ENCODE results near the gene CPT1B.

The CPT1B gene

DNA sequence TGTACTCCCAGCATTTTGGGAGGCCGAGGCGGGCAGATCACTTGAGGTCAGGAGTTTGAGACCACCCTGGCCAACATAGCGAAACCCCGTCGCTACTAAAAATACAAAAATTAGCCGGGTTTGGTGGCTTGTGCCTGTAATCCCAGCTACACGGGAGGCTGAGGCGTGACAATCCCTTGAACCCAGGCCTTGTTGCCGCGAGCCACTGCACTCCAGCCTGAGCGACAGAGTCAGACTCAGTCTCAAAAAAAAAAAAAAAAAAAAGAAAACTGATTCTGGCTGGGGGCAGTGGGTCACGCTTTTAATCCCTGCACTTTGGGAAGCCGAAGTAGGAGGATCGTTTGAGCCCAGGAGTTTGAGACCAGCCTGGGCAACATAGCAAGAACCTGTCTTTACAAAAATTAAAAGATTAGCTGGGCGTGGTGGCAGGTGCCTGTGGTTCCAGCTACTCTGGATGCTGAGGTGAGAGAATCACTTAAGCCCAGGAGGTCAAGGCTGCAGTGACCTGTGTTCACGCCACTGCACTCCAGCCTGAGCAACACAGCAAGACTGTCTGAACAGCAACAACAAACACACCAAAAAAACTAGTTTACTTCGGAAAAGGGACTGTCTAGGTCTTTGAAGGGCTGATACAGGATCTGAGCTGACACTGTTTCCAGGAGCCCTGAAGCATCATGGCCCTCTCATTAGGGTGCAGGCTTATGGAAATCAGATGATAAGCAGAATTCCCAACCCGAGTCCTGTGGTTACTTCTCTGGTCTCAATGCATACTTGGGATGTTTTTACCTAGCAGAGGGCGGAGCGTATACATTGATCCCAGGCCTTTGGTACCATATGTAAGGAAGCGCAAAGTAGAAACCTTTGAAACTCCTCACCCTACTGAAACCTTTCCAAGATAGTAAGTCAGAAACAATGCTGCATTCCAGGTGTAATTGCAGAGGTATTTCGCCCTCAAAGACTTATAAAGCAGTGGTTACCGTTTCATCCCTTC is 6.2 kb upstream of the CPT1B start:
- DNase-seq = no peak

DNA sequence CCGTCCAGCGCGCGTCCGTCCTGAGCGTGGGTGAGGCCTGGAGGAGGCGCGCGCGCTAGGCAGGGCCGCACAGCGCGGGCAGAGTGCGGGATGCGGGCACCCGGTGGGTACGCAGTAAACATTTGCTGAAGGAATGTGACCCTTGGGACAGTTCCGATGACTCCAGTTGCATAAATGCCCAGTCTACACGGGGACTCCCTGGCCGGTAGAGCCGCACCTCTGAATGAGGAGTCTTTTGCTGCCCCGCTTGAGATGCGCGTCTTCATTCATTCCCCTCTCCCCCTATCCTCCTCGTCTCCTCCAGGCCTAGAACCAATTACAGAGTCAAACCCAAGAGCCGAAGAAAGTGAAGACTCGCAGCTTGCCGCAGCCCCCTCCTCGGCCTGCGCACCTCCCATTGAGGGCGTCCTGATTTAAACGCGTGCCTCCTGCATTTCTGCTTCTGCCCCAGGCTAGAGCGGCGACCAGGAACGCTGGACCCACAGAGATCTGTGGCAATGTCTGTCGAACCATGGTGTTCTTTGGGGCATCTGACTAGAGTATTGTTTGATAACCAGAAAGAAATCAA is 5.2 kb upstream of the CPT1B start:
- DNase-seq = no peak

DNA sequence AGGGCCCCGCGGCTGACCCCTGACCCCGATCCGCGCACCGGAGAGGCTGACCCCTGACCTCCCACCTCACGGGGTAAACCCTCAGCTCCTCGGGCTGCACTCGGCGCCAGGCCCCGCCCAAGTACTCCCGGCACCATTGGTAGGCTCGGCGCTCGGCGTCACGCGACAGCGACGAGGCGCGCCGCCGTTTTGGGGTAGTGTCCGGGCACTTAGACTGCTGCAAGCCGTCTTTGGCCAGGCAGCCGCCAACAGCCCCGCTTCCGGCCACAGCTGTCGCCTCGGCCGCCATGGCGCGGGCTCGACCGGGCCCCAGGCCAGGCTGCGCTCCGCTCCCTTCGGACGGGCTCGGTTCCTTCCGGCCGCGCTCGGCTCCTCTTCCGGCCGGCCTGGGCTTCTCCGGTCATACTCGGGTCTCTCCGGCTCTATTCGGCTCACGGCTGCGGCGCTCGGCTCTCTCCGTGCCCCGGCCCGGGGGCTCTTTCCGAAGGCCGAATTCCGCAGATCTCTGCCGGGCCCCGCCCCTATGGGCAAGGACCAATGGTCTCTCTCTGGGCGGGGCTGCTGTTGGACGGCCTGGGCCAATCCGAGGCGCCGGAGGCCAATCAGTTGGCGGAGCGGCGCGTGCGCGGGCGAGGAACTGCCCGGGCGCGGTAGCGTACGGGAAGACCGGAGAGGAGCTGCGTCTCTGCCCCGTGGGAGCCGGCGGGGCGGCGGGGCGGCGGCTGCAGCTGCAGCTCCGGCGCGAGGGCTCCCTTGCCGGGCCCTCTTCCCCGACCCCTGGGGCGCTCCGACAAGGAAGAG is 4.5 kb upstream of the CPT1B start, which contains the start of gene CHKB:
TSS of gene CHKB (minus strand) at position 357 of the 801 bp plus-strand sequence. CDS start at position 289, 68 bp downstream.
- peak; percentile 99 for DNase-seq

DNA sequence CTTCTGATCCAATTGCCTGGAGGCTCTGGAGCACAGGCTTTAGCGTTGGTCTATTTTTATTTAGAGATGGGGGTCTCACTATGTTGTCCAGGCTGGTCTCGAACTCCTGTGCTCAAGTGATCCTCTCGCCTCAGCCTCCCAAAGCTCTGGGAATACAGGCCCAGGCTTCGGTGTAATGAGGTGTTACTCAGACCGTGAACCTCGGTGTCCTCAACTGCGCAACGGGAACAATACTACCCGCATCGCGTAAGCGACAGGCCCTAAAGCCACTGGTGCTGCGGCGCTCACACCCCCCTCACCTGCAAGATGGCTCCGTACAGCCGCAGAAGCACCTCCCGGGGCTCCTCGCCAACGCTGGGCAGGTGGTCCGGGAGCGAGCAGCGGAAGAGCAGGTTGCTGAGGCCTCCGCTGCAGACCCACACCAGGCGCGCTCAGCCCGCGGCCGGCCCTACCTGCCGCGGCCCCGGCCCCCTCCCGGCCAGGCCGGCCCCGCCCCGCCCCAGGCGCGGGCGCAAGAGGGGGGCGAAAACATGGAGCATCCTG is 3.8 kb upstream of the CPT1B start:
- DNase-seq = peak; percentile 33

DNA sequence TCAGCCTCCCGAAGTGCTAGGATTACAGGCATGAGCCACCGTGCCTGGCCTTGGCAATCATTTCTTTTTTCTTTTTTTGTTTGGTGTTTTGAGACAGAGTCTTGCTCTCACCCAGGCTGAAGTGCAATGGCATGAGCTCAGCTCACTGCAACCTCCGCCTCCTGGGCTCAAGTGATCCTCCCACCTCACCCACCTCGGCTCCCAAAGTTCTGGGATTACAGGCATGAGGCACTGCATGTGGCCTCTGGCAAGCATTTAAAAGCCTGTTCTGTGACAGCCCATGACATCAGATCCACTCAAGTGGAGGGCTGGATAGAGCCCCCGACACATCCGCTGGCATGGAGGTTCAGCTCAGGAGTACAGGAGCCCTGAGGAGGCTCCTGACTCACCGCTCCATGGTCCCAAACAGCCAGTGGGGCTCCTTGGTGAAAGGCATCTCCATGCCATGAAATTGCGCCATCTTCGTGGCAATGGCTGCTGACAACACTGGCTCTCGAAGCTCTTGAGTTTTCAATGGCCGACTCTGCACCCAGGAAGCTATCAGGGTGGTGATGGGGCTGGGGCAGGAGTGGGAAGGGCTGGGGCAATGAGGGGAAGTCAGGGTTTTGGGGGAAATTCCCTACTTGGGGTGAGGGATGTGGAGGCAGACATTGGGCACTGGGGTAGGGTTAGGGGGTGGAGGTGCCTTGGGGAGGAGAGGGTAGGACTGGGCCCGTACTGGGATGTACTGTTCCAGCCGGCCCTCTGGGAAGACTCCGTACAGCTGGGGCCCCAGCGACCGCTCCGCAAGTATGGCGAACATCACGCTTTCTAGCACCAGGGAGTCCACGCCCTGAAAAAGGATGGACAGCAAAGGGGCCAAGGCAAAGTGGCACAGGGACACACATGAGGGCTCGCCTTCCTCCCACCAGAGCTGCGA is 3.1 kb upstream of the CPT1B start:
- no peak for DNase-seq

DNA sequence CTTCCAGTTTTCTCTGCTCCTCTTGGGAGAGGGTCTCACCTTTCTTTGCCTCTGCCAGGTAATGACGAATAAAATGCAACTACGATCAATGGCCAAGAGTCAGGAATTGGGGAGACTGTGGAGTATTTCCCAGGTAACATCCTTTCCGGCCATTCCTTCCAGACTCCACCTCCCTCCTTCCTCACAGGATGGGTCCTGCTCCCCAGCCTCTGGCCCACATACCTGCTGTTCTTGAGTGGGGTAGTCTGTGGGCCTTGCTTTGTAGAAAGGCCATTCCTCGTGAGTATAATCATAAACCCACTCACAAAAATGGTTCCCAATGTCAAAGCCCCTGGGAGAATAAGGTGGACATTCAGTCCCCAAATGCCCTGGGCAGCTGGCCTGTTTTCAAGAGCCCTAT is 1.5 kb upstream of the CPT1B start:
- DNase-seq = no peak

DNA sequence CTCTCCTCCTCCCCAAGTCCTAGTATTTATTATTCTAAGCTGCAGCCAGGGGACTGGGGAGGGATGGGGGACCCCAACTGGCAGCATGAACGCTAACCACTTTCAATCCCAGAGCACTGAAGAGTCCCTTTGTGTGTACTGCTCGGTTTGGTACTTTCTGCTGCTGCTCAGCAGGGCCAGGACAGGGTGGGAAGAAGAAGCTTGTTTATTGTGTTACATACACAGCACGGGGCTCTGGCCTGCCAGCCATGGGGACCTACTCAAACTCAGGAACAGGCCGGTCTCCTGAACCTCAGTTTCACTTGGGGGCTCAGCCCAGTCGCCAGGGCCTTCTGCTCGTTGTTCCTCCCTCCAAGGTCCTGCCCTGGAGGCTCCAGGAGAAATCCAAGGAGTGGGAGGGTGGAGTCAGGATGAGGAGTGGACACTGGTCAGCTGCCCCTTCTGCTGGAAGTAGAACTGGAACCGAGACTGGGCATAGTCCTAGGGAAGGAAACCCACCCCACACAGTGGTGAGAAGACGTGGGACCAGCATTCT is 616 bp upstream of the CPT1B start:
- no peak for DNase-seq

DNA sequence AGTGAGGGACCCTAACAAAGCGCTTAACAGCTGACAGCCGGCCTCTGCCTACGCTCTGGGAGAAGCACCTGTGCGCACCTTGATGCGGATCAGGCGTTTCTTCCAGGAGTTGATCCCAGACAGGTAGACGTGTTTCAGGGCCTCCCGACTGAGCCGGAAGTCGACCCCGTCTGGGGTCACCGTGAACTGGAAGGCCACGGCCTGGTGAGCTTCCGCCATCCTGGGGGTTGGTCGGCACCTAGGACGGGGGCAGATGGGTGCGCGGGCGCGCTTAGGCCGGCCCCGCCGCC is 585 bp downstream of the CPT1B start:
- DNase-seq = no peak

DNA sequence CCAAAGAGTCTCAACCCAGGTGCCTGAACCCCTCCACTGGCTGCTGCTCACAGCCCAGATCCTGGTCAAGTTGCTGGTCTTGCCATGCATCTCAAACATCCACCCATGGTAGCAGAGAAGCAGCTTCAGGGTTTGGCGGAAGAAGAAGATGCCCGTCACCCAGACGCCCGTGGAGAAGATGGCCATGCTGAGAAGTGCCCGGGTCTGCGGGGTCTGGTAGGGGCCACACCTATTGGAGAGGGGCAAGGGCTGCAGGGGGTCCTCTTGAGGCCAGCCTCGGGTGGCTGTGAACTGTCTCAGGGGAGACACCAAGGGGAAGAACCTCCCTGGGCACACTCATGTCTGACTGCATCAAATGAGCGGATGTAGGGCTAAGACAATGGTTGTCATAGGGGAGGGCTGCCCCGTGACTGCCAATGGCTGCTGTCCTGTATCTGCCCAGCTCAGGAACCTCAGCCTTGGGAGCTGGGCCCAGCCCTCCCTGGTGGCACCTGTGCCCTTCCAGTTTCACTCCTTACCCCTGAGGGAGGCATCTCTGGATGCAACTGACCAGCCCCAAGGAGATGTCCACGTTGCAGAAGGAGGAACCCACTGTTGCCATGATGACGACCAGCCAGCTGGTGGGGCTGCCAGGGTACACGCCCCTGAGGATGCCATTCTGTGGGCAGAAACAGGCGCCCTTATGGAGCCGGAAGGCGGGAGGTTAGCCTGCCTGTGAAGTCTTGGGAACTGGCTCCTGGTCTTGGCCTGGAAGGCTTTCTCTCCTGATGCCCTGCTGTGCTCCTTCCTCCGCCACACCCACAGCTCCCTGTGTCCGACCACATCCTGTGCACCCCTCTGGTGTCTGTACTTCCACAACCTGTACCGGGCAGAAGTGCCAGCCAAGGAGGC is 1.2 kb downstream of the CPT1B start:
- no peak for DNase-seq

DNA sequence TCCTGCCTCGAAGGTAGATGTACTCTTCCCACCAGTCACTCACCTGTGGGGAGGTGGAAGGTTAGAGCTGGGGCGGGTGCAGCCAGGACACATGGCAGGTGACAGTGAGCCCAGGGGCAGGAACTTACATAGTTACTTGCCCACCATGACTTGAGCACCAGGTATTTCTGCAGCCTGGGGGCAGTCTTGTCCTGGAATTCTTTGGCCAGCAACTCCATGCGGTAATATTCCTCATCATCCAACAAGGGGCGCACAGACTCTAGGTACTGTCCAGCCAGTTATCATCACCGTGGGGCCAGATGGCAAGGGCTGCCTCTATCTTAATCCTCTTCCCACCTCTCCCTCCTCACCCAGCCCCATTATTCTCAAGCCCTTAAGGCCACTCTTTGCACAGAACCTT is 2.2 kb downstream of the CPT1B start:
- DNase-seq = no peak

DNA sequence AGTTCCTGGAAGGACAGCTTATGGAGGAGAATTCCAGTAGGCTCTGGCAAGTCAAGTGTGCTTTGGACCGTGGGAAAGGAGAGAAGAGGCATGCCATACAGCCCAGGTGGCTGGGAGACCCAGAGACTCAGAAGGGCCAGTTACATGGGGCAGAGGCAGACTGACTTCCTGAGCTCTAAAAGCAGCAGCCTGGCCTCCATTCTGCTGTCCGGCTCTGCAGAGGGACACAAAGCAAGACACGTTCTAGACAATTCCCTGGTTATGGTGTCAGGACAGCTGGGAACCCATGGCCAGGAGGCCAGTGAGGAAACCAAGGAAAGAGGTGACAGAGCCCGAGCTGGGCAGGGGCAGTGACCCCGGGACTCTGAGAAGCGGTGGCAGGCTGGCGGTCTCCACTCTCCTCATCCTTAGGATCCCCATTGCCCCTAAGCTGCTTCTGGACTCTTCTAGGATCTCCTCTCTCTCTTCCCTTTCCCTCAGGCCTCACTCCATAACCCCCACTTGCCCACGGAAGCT is 2.7 kb downstream of the CPT1B start:
- DNase-seq = no peak

DNA sequence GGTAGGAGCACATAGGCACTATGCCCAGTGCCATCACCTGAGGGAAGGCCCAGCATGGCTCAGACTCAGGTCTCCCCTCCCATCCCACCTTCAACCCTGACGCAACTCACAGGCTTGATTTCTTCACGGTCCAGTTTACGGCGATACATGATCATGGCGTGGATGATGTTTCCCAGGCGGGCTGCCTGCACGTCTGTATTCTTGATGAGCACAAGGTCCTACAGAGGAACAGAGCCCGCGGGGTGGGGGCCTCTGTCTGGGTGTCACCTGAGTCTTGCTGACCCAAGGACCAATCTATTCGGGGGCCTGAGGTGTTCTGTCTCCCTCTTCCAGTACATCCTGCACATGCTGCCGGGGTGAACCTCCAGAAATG is 3.9 kb downstream of the CPT1B start:
- DNase-seq = no peak

DNA sequence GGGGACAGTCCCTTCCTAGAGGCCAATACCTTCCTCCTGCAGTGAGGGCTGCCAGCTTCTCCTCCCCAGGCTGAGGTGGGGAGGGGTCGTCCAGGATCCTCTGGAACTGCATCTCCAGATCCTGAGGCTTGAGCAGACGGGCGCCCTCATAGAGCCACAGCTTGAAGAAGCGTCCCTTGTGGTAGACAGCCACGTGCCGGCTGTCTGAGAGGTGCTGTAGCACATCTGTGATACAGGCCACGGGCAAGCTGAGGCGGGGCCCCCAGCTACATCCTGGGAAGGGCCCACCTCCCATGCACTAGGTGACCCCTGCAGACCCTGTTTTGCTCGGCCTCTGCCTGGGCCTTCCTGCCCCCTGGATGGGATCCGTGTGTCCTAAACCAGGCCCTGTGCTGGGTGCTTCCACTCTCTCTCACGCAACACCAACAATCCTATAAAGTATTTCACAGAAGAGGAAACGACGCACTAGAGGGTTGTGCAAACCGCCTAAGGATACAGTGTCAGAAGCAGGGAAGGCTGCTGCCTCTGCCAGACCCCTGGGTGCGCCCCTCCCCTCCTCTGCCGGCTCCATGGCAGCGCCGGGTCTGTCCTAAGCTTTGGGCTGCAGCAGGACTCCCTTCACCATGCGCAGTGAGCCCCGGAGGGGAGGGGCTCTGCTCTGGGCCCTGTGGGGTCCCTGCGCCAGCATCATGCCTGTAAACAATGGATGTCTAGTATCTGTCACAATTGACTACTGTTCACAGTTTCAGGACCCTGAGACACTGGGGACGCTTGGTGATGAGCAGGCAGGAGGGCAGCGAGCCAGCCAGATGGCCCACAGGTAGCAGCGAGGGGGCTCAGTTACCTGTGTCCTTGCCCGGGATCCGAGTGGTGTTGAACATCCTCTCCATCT is 4.5 kb downstream of the CPT1B start:
- DNase-seq = no peak

DNA sequence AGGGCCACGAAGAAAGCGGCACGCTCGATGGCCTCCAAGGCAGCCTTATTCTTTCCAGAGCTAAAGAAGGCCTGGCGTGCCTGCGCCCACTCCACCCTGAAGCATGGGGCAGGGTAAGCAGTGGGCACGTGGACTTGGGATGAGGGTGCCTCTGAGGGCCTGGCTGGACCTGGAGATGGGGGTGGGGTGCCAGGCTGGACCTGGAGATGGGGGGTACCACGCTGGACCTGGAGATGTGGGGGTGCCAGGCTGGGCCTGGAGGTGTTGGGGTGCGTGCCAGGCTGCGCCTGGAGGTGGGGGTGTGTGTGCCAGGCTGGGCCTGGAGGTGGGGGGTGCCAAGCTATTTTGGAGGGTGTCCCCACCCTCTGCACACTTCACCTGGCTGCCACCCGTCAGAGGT is 5.3 kb downstream of the CPT1B start:
- no peak for DNase-seq

DNA sequence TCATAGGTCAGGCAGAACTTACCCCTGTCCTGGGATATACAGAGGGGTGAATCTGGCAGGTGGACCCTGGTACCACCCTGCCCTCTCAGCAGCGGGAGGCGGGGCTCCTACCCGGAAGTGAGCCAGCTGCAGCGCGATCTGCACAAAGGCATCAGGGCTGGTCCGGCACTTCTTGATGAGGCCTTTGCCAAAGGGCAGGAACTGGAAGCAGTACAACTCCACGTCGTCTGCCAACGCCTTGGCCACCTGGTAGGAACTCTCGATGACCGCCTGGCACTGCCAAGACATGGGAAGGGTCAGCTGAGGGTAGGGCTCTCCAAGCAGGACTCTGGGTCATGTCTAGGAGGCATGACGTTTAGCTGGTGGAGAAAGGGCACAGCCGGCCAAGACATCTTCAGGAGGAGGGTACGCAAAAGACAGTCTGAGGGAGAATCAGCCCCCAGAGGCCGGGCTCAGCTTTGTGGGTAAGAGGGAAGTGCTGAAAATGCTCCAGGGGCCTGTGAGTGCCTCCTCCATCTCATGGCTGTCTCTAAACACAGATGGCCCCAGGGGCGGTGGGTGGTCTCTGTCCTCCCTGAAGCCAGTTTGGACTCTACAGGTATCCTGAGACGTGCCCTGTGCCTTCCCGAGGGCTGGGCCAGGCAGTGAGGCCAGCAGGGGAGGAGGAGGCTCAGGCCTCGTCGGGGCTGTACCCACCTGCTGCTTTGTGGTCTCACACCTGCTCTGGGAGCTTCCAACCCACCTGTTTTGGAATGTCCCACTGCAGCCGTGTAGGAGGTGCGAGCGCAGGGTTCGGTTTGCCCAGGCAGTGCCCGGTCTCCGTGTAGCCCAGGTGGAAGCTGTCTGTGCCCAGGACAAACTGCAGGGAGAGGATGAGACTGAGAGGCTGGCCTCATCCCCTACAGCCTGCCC is 6.7 kb downstream of the CPT1B start:
- DNase-seq = no peak

DNA sequence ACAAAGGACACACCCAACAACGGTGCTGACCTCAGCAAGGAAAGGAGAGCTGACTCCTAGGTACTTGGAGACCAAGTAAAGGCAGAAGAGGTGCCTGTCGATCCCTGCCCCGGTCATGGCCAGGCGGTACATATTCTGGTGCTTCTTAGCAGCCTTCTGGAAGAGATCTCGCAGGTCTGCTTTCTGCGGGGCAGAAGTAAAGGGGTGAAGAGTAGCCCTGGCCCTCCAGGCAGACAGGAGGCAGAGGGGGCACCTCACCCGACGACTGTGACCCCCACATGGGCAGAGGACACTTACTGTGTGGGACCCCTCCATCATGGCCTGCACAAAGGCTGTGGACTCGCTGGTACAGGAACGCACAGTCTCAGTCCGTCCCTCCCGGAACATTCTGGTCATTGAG is 7.4 kb downstream of the CPT1B start:
- no peak for DNase-seq

DNA sequence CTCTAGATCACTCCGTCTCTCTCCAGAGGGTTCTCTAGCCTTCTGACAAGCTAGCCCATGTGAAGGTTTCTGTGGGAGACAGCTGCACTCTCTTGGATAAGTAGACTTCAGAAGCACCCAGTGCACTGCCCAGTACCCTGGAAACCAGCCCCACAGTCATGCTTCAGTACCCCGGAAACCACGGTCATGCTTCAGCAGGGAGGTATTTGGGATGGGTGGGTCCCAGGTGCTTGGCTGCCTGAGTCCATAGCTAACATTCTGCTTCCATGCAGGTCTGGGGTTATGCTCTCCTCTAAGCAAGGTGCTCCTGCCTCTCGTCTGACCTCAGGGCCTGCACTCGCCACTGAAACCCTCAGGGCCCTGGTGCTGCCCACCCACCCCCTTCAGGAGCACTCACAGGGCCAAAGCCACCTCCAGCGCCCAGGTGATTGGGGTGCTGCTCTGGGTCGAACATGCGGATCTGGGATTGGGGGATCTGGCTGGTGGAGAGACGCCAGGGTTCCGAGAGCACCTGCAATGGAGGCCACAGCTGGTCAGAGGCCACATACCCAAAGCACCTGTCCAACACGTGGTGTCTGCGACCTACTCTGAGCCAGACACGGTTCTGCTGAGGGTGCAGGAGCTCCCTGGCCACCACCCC is 8.2 kb downstream of the CPT1B start:
- DNase-seq = no peak

DNA sequence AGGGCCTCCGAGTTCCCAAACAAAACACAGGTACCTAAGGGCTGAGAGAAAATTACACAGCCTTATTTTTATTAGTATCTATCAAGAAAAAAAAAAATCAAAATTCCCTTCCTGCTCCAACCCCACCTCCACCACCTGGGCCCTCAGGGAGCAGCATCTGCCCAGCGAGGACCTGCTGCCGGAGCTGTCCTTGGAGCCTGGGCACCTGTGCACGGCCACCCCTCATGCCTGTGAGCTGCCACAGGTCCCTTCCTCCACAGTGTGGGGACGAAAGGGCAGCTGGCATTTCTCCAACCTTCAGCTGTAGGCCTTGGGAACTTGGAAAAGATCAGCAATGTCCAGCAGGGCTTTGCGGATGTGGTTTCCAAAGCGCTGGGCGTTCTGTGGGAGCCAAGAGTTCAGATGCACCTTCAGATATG is 9.2 kb downstream of the CPT1B start:
- no peak for DNase-seq

Data from activated naive CD4-positive, alpha-beta T cell treated with anti-CD3 and anti-CD28 coated beads, Interleukin-2, amount 50 U/mL, for 16 hours (primary cell).